PC-9 (cell line): ENCODE results near the gene INTS11.

ENCODE experiments used
- EZH2 ChIP-seq: fragments of 200-600 bp; sonication (generic); IDR thresholded peaks from 2 replicates; pipeline ENCODE4 v1.8.0; 2017; ENCODE audit warnings: antibody characterized with exemption, low read depth
- TF ChIP-seq, protein P1 (sequence below): fragments of 200-600 bp; sonication (generic); conservative IDR thresholded peaks from 2 replicates; pipeline ENCODE4 v1.6.1; 2017; ENCODE audit warnings: mixed run types, antibody characterized with exemption, mild to moderate bottlenecking, moderate library complexity

DNA sequence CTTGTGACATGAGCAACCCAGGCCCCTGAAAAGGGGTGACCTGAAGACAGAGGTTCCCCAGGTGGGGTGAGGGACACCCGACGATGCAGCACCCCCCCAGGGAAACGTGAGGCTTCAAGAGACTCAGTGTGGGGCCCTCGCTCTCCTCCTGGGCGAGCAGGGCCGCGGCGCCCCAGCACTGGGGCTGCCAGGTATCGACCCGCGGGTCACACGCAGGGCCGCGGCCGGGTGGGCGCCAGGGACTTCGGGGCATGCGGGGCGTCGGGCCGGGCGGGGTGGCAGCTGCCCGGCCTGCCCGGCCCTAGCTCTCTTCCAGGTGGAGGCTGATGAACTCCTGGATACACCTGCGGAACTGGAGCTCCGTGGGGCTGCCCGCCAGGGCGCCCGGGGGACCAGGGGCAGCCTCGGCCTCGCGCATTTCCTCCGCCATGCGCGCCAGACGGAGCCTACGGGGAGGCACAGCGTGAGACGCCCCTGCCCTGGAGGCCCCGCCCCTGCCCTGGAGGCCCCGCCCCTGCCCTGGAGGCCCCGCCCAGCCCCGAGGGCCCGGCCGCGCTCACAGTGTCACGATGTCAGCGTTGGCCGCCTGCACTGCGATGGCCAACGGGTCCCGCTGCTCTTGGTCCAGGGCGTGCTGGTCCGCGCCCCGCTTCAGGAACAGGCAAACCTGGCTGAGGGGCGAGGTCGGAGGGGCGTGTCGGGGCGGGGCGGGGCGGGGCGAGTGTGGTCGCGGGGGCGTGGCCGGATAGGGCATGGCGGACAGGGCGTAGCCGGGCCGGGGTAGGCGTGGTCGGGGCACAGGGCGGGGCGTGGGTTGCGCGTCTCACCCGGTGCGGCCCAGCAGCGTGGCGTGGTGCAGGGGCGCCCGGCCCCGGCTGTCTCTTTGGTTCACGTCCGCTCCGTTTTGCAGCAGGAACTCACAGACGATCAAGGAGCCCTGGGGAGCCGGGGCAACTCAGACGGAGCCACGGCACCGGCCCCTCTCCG is 30.9 kb downstream of the INTS11 start:
- TF ChIP-seq EZH2: no peak
- TF ChIP-seq, protein P1, sequence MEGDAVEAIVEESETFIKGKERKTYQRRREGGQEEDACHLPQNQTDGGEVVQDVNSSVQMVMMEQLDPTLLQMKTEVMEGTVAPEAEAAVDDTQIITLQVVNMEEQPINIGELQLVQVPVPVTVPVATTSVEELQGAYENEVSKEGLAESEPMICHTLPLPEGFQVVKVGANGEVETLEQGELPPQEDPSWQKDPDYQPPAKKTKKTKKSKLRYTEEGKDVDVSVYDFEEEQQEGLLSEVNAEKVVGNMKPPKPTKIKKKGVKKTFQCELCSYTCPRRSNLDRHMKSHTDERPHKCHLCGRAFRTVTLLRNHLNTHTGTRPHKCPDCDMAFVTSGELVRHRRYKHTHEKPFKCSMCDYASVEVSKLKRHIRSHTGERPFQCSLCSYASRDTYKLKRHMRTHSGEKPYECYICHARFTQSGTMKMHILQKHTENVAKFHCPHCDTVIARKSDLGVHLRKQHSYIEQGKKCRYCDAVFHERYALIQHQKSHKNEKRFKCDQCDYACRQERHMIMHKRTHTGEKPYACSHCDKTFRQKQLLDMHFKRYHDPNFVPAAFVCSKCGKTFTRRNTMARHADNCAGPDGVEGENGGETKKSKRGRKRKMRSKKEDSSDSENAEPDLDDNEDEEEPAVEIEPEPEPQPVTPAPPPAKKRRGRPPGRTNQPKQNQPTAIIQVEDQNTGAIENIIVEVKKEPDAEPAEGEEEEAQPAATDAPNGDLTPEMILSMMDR: no peak
